ENCODE measurements around the gene RASGRP1.

Gene RASGRP1

GRCh38 chr15:38460543-38460942 is 104.1 kb downstream of the RASGRP1 start:
- no peak for DNase-seq (ENCODE audit: low read depth, low spot score)

DNA sequence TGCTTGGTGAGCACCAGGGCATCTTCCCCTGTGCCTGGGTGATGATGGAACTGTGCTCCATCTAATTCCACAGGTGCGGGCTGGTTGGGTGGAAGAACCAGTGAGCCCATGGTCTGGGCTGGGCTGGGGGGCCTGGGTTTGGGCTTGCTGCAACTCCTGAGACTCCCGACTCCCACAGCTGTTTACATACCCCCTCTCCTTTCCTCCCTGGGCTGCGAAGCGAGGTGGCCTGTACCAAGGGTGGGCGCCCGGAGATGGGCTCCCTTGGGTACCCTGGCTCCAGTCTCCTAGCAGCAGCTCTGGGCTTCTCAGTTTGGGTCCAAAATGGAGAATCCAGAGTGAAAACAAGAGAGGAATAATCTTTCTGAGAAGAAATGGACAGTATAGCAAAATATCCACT is 105.1 kb downstream of the RASGRP1 start:
- no peak for DNase-seq (ENCODE audit: low read depth, low spot score)

GRCh38 chr15:38458646-38459045 is 106.0 kb downstream of the RASGRP1 start:
- DNase-seq (ENCODE audit: low read depth, low spot score) = no peak

DNA sequence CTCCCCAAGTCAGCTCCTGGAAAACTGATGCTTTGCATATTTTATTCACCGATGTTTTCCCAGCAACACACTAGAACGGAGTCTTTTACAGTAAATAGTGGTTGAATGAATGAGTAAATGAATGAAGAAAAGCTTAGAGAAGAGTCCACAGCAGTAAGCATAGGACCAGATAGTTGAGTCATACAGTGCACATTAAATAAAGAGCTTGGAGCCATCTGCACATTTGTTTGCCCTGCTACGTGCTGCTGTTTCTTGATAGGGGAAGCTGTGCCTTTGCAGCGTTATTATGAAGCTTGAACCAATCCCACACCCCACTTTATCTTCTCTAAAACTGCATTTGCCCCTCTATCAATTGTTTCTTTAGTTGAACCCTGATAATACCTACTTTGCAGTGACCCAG is 109.5 kb downstream of the RASGRP1 start:
- DNase-seq (ENCODE audit: low read depth, low spot score) = no peak

DNA sequence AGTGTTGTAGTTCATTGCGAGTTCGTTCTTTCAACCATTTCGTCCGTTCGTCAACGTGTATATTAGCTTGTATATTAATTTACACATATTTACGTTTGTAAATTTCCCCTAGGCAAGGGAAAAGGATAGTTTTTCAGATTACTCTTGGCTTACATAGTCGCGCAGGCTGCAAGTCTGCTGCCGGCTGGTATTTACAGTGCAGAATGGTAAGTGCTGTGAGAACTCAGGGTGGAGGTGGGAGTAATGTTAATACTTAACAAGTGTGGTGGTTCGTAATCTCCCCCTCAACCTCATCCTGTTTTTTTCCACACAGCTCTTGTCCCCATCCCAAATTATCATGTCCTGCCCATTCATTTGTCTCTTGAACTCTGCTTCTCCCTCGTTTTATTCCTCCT is 109.9 kb downstream of the RASGRP1 start:
- no peak for DNase-seq (ENCODE audit: low read depth, low spot score)

GRCh38 chr15:38453971-38454695 is 110.5 kb downstream of the RASGRP1 start, which contains the start of gene FAM98B:
Gene FAM98B (plus strand): TSS chr15:38454127. CDS start chr15:38454162, 35 bp downstream.
- peak; percentile 45 for DNase-seq (ENCODE audit: low read depth, low spot score)

- no peak for DNase-seq (ENCODE audit: low read depth, low spot score)
Observed at GRCh38 chr15:38441130-38441519, 123.5 kb downstream of the RASGRP1 start.

DNA sequence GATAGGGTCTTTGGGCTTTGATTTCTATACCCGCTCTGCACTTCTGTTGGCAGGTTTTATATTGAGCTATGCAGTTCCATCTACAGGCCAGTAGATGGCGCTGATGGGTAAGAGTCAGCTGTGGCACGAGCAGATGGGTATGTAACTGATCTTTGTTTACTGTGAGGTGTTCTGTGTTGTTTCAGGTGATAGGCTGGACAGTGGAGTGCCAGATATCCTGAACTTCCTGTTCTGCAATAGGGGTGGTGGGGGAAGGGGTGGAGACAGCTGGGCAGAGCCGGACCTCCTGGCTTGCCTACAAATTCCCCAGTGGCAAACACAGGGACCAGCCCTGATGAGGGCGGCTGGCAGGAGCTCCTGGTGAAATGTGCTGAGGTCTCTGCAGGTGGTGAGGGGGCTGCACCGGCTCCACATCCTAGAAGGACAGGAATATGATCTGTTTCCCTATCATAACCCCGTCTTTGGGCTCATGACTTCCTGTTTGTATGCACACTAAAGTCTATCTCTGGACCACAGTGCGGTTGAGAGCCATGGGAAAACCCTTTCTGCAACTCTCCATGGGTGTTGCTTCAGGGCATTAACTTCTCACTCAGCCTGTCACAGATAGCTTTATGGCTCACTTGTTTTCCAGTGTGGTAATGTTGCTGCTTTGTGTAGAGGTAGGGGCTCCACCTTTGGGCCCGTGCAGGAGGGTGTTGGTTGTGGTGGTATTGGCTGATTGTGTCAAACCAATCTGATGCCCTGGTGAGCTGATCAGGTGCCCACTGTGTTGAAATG is 124.1 kb downstream of the RASGRP1 start:
- DNase-seq (ENCODE audit: low read depth, low spot score) = peak; percentile 70
